Measurements from ENCODE around the gene LRP1.

DNA sequence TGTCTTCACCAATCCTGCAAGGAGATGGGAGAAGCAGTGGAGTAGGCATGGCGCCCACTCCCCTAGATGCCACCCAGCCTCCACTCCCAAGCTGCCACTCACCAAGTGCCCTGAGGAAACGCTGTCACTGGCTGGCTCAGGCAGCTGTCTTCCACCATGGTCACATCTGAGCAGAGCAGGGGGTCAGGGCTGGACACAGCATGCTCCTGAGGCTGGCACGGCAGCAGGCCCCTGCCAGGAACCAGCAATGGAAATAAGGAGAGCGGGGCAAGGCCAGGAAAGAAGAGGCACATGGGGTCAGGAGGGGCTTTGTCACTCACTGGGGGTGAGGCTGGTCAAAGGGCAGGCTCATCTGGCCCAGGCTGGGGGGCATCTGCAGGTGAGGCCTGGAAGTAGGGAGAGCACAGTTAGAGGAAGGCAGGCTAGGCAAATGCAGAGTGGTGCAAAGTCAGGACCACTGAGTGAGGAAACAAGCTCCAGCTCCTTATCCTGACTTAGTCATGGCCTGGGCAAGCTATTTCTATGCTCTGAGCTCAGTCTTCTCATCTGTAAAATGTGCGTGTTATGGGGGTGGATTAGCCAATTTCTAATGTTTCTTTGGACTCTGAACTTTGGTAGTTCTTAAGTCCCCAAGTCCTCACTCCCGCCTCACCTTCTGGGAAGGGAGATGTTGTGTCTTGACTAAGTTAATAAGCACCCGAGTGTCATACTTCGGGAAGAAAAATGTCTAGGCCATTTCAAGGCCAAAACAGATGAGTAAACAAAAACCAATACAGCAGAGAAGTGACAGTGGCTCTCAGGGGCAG lies 31.3 kb upstream of the LRP1 start:
- TF ChIP-seq, protein P1, sequence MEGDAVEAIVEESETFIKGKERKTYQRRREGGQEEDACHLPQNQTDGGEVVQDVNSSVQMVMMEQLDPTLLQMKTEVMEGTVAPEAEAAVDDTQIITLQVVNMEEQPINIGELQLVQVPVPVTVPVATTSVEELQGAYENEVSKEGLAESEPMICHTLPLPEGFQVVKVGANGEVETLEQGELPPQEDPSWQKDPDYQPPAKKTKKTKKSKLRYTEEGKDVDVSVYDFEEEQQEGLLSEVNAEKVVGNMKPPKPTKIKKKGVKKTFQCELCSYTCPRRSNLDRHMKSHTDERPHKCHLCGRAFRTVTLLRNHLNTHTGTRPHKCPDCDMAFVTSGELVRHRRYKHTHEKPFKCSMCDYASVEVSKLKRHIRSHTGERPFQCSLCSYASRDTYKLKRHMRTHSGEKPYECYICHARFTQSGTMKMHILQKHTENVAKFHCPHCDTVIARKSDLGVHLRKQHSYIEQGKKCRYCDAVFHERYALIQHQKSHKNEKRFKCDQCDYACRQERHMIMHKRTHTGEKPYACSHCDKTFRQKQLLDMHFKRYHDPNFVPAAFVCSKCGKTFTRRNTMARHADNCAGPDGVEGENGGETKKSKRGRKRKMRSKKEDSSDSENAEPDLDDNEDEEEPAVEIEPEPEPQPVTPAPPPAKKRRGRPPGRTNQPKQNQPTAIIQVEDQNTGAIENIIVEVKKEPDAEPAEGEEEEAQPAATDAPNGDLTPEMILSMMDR (IDR thresholded peaks at IDR 0.05) = no peak
- no peak for TF ChIP-seq POLR2A (IDR thresholded peaks at IDR 0.05)

Measured in prostate gland (tissue), 2 donors.